ENCODE results near the gene ZER1.
"Not testable (repeated sequence)": the region's sequence is repeated elsewhere in the genome, so short reads cannot be mapped to it uniquely, and the experiment has no call there.

ZER1 gene

GRCh38 chr9:128786681-128787601 is 15.2 kb upstream of the ZER1 start, which contains the start of gene TBC1D13:
Gene TBC1D13, plus strand, starts transcription at chr9:128787253. Its CDS starts 101 bp downstream, at chr9:128787354.
- Histone ChIP-seq H3K9ac (ENCODE audit: low read length) (peak within 1 kb of the TSS; percentile 5), H3K9me3 (ENCODE audit: low read length) (no peaks in the 10 kb centered on the region), H3K4me3 (ENCODE audit: low read depth in 1 of 2, low read length in 2 of 2) (peak within 1 kb of the TSS; percentile 83 to 99), H3K4me1 (ENCODE audit: insufficient read depth, low read length) (peaks cover 15% of the 10 kb centered on the region), H3K27me3 (ENCODE audit: control insufficient read depth in 1 of 2, insufficient read depth in 2 of 2, low read length in 2 of 2) (no peaks in the 10 kb centered on the region), H3K36me3 (ENCODE audit: insufficient read depth, low read length) (peaks cover 18% of the 10 kb centered on the region), H3K27ac (ENCODE audit: low read depth, low read length) (peak within 1 kb of the TSS; percentile 76)

DNA sequence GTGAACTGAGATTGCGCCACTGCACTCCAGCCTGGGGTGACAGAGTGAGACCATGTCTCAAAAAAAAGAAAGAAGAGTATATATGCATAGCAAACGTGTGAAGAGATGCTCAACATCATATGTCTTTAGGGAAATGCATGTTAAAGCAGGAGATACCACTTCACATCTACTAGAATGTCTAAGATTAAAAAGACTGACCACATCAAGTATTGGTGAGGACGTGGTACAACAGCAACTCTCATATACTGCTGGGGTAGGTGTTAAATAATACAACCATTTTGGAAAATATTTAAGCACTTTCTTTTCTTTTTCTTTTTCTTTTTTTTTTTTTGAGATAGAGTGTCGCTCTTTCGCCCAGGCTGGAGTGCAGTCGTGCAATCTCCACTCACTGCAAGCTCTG is 13.7 kb upstream of the ZER1 start:
- no peak overlapping the region for H3K27ac ChIP-seq (ENCODE audit: low read depth, low read length)
- H3K36me3 ChIP-seq (ENCODE audit: insufficient read depth, low read length), result peaks cover 4% of the 10 kb centered on the region
- no peaks in the 10 kb centered on the region for H3K9me3 ChIP-seq (ENCODE audit: low read length)
- H3K9ac ChIP-seq (ENCODE audit: low read length), result no peak overlapping the region
- no peak overlapping the region for H3K4me3 ChIP-seq (ENCODE audit: low read depth in 1 of 2, low read length in 2 of 2)
- H3K4me1 ChIP-seq (ENCODE audit: insufficient read depth, low read length), result peaks cover 15% of the 10 kb centered on the region
- no peaks in the 10 kb centered on the region for H3K27me3 ChIP-seq (ENCODE audit: control insufficient read depth in 1 of 2, insufficient read depth in 2 of 2, low read length in 2 of 2)

GRCh38 chr9:128782669-128783068 is 10.9 kb upstream of the ZER1 start:
- Histone ChIP-seq H3K9ac (ENCODE audit: low read length) (no peak overlapping the region), H3K36me3 (ENCODE audit: insufficient read depth, low read length) (no peaks in the 10 kb centered on the region), H3K27ac (ENCODE audit: low read depth, low read length) (no peak overlapping the region), H3K27me3 (ENCODE audit: control insufficient read depth in 1 of 2, insufficient read depth in 2 of 2, low read length in 2 of 2) (no peaks in the 10 kb centered on the region), H3K4me3 (ENCODE audit: low read depth in 1 of 2, low read length in 2 of 2) (no peak overlapping the region), H3K9me3 (ENCODE audit: low read length) (no peaks in the 10 kb centered on the region), H3K4me1 (ENCODE audit: insufficient read depth, low read length) (peaks cover 5% of the 10 kb centered on the region)

DNA sequence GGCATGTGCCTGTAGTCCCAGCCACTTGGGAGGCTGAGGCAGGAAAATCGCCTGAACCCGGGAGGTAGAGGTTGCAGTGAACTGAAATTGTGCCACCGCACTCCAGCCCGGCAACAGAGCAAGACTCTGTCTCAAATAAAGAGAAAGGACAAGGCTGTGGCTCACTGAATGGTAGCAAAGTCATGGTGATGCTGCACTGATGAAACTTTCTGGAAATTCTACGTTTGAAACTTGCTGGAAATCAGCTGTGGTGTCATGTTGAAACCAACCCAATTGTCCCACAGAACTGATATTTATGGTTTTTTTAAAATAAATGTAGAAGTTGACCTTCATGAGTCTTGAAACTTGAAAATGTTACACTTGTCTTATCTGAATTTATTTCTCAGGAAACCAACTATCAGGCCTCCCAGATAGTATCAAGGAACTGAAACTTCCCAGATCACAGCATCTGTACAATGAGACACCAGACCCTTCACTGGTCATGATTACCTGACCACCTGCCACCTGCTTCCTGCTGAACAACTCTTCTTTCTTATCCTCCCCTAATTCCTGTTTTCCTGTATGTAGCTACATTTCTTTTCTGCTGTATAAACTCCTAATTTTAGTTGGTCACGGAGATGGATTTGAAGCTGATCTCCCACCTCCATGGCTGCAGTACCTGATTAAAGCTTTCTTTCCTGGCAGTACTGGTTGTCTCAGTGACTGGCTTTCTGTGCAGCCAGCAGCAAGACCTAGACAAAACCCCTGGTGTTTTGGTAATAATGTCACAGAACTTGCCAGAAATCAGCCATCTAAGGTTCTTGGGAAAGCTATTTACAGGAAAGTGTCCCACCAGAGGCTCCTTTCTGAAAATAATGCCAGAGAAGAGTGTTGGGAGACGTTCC is 9.7 kb upstream of the ZER1 start:
- no peak overlapping the region for H3K27ac ChIP-seq (ENCODE audit: low read depth, low read length)
- H3K27me3 ChIP-seq (ENCODE audit: control insufficient read depth in 1 of 2, insufficient read depth in 2 of 2, low read length in 2 of 2), result no peaks in the 10 kb centered on the region
- H3K4me3 ChIP-seq (ENCODE audit: low read depth in 1 of 2, low read length in 2 of 2), result no peak overlapping the region

DNA sequence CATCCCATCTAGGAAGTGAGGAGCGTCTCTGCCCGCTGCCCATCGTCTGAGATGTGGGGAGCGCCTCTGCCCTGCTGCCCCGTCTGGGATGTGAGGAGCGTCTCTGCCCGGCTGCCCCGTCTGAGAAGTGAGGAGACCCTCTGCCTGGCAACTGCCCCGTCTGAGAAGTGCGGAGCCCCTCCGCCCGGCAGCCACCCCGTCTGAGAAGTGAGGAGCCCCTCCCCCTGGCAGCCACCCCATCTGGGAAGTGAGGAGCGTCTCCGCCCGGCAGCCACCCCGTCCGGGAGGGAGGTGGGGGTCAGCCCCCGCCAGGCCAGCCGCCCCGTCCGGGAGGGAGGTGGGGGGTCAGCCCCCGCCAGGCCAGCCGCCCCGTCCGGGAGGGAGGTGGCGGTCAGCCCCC is 8.4 kb upstream of the ZER1 start:
- H3K9ac ChIP-seq (ENCODE audit: low read length); H3K36me3 ChIP-seq (ENCODE audit: insufficient read depth, low read length); H3K9me3 ChIP-seq (ENCODE audit: low read length); H3K27me3 ChIP-seq (ENCODE audit: control insufficient read depth in 1 of 2, insufficient read depth in 2 of 2, low read length in 2 of 2); H3K4me1 ChIP-seq (ENCODE audit: insufficient read depth, low read length); H3K4me3 ChIP-seq (ENCODE audit: low read depth in 1 of 2, low read length in 2 of 2); H3K27ac ChIP-seq (ENCODE audit: low read depth, low read length): not testable (repeated sequence)

More for the DNA sequence above, 9.7 kb upstream of the ZER1 start:
- Histone ChIP-seq H3K9me3 (ENCODE audit: low read length) (no peaks in the 10 kb centered on the region), H3K36me3 (ENCODE audit: insufficient read depth, low read length) (no peaks in the 10 kb centered on the region), H3K4me1 (ENCODE audit: insufficient read depth, low read length) (peaks cover 2% of the 10 kb centered on the region), H3K9ac (ENCODE audit: low read length) (no peak overlapping the region)

DNA sequence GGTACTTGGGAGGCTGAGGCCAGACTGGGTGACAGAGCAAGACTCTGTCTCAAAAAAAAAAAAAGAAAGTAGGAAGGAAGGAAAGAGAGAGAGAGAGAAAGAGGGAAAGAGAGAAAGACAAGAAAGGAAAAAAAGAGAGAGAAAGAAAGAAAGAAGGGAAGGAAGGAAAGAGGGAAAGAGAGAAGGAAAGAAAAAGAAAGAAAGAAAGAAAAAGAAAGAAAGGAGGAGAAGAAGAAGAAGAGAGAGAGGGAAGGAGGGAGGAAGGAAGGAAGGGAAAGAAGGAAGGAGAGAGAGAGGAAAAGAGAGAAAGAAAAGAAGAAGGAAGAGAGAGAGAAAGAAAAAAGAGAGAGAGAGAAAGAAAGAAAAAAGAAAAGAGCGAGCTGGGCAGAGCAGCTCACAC is 3.1 kb upstream of the ZER1 start:
- H3K36me3 ChIP-seq (ENCODE audit: insufficient read depth, low read length), result no peaks in the 10 kb centered on the region
- no peak overlapping the region for H3K27ac ChIP-seq (ENCODE audit: low read depth, low read length)
- H3K27me3 ChIP-seq (ENCODE audit: control insufficient read depth in 1 of 2, insufficient read depth in 2 of 2, low read length in 2 of 2), result no peaks in the 10 kb centered on the region
- no peak overlapping the region for H3K9ac ChIP-seq (ENCODE audit: low read length)
- peaks cover 14% of the 10 kb centered on the region for H3K4me1 ChIP-seq (ENCODE audit: insufficient read depth, low read length)
- no peak overlapping the region for H3K4me3 ChIP-seq (ENCODE audit: low read depth in 1 of 2, low read length in 2 of 2)
- no peaks in the 10 kb centered on the region for H3K9me3 ChIP-seq (ENCODE audit: low read length)

- H3K27ac ChIP-seq (ENCODE audit: low read depth, low read length), result no peak overlapping the region
- peaks cover 4% of the 10 kb centered on the region for H3K36me3 ChIP-seq (ENCODE audit: insufficient read depth, low read length)
- peaks cover 19% of the 10 kb centered on the region for H3K4me1 ChIP-seq (ENCODE audit: insufficient read depth, low read length)
- H3K4me3 ChIP-seq (ENCODE audit: low read depth in 1 of 2, low read length in 2 of 2), result no peak overlapping the region
- H3K27me3 ChIP-seq (ENCODE audit: control insufficient read depth in 1 of 2, insufficient read depth in 2 of 2, low read length in 2 of 2), result no peaks in the 10 kb centered on the region
- no peak overlapping the region for H3K9ac ChIP-seq (ENCODE audit: low read length)
- no peaks in the 10 kb centered on the region for H3K9me3 ChIP-seq (ENCODE audit: low read length)
These were observed 1.3 kb upstream of the ZER1 start for GRCh38 chr9:128773049-128773448.

DNA sequence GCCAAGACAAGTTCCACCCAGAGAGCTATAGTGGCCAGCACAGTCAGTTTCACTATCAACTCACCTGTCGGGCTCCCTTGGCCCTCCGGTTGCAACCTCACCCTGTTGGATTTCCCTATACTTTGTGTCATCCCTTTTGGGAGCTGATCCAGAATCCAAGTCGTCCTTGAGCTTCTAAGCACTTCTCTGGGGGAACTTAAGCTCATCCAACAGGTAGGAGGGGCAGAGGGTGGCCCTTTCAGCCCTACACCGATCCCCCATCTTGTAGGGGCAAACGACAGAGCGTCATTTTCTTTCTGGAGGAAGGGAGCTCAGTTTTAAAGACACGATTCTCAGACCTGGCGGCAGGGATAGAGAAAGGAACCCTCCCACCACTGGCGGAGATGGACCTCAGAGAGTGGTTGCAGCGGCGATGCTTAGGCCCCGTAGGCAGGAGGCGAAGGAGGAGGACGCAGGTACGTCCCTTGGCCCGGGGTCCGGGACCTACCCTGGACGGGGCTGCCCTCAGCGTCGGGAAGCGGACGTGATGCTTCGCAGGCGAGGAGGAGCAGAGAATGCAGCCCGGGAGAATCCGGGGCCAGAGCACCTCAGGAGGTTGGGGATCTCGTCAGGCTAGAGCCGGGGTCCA is 519 bp downstream of the ZER1 start:
- peaks cover 19% of the 10 kb centered on the region for H3K4me1 ChIP-seq (ENCODE audit: insufficient read depth, low read length)
- peak overlapping the region; percentile 80 for H3K9ac ChIP-seq (ENCODE audit: low read length)
- peaks cover 11% of the 10 kb centered on the region for H3K36me3 ChIP-seq (ENCODE audit: insufficient read depth, low read length)
- no peaks in the 10 kb centered on the region for H3K27me3 ChIP-seq (ENCODE audit: control insufficient read depth in 1 of 2, insufficient read depth in 2 of 2, low read length in 2 of 2)
- peak overlapping the region; percentile 90 to 93 for H3K4me3 ChIP-seq (ENCODE audit: low read depth in 1 of 2, low read length in 2 of 2)
- H3K27ac ChIP-seq (ENCODE audit: low read depth, low read length), result peak overlapping the region; percentile 86
- H3K9me3 ChIP-seq (ENCODE audit: low read length), result no peaks in the 10 kb centered on the region

DNA sequence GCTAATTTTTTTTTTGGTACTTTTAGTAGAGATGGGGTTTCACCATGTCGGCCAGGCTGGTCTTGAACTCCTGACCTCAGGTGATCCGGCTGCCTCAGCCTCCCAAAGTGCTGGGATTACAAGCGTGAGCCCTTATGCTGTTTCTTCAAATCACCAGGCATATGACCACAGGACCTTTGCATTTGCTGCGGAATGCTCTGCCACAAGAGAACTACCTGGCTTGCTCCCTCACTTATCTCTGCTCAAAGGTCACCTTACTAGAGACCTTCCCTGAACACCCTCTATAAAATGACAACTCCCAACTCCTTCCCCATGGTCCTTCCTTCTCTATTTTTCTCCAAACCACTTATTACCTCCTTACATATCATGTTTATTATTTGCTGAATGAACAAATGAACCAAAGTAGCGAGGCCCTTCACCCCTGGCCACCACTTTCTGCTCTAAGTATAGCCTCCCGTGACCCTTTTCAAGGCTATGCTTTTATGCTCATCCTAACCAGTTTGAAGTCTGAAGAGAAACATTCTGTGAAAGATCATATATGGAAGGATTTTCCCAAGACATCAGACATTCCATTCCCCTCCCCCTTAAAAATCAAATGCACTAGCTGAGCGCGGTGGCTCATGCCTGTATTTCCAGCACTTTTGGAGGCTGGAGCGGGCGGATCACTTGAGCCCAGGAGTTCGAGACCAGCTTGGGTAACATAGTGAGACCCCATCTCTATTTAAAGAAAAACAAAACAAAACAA is 1.3 kb downstream of the ZER1 start:
- H3K9ac ChIP-seq (ENCODE audit: low read length), result peak overlapping the region; percentile 80
- H3K4me3 ChIP-seq (ENCODE audit: low read depth in 1 of 2, low read length in 2 of 2), result peak overlapping the region; percentile 90 to 93
- H3K9me3 ChIP-seq (ENCODE audit: low read length), result no peaks in the 10 kb centered on the region
- H3K4me1 ChIP-seq (ENCODE audit: insufficient read depth, low read length), result peaks cover 19% of the 10 kb centered on the region
- H3K27me3 ChIP-seq (ENCODE audit: control insufficient read depth in 1 of 2, insufficient read depth in 2 of 2, low read length in 2 of 2), result no peaks in the 10 kb centered on the region
- peaks cover 11% of the 10 kb centered on the region for H3K36me3 ChIP-seq (ENCODE audit: insufficient read depth, low read length)
- peak overlapping the region; percentile 86 for H3K27ac ChIP-seq (ENCODE audit: low read depth, low read length)

DNA sequence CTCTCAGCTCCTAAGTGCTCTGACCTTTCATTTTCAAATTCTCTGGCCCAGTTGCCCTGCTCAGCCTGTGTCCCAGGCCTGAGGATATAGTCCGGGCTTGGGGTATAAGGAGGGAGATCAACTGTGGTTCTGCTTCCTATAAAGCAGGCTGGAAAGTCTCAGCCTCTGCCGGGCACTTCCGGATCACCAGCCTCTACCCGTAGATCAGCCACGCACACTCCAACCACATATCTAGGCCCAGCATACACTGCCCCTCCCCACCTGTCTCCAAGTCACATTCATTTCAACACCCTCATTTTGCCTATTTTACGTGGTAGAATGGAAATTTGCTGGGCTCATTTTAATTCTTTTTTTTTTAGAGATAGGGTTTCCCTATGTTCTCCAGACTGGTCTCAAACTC is 3.1 kb downstream of the ZER1 start:
- Histone ChIP-seq H3K4me3 (ENCODE audit: low read depth in 1 of 2, low read length in 2 of 2) (no peak overlapping the region), H3K27ac (ENCODE audit: low read depth, low read length) (no peak overlapping the region), H3K9ac (ENCODE audit: low read length) (no peak overlapping the region), H3K9me3 (ENCODE audit: low read length) (no peaks in the 10 kb centered on the region), H3K36me3 (ENCODE audit: insufficient read depth, low read length) (peaks cover 11% of the 10 kb centered on the region), H3K27me3 (ENCODE audit: control insufficient read depth in 1 of 2, insufficient read depth in 2 of 2, low read length in 2 of 2) (no peaks in the 10 kb centered on the region), H3K4me1 (ENCODE audit: insufficient read depth, low read length) (peaks cover 19% of the 10 kb centered on the region)

All from muscle layer of colon (tissue), 2 donors.